Cerebellar nuclear complex (tissue), 1 donor: ENCODE measurements around the gene PIRT.

Experiments
- DNase-seq, 2 experiments: peaks; one replicate each; lab custom pipeline; 2025; lab: John Stamatoyannopoulos, UW

PIRT gene

GRCh38 chr17:10821054-10821453 is 16.8 kb downstream of the PIRT start:
- DNase-seq: no peak

- no peak for DNase-seq
Observed at GRCh38 chr17:10815319-10815718, 22.6 kb downstream of the PIRT start.

- no peak for DNase-seq
Observed at GRCh38 chr17:10814075-10814474, 23.8 kb downstream of the PIRT start.

- DNase-seq: no peak
Observed at GRCh38 chr17:10812674-10813073, 25.2 kb downstream of the PIRT start.

GRCh38 chr17:10809605-10810004 is 28.3 kb downstream of the PIRT start:
- DNase-seq: no peak

GRCh38 chr17:10807704-10808128 is 30.2 kb downstream of the PIRT start:
- DNase-seq: no peak

- no peak for DNase-seq
Observed at GRCh38 chr17:10806545-10807262, 31.2 kb downstream of the PIRT start.

GRCh38 chr17:10805911-10806310 is 32.0 kb downstream of the PIRT start:
- DNase-seq: no peak

GRCh38 chr17:10804546-10804945 is 33.3 kb downstream of the PIRT start:
- no peak for DNase-seq

- DNase-seq: no peak
Observed at GRCh38 chr17:10803830-10804475, 33.9 kb downstream of the PIRT start, which contains the start of gene TMEM238L. TSS of gene TMEM238L (minus strand) at chr17:10804099. CDS start at chr17:10803963, 136 bp downstream.

GRCh38 chr17:10803350-10803749 is 34.5 kb downstream of the PIRT start:
- no peak for DNase-seq

GRCh38 chr17:10802496-10803284 is 35.2 kb downstream of the PIRT start:
- DNase-seq: no peak

GRCh38 chr17:10799407-10799806 is 38.5 kb downstream of the PIRT start:
- DNase-seq: no peak

GRCh38 chr17:10798910-10799309 is 39.0 kb downstream of the PIRT start:
- DNase-seq: no peak

- DNase-seq: no peak
Observed at GRCh38 chr17:10798332-10798749, 39.5 kb downstream of the PIRT start.

- no peak for DNase-seq
Observed at GRCh38 chr17:10797476-10798328, 40.2 kb downstream of the PIRT start.

GRCh38 chr17:10793816-10794215 is 44.1 kb downstream of the PIRT start:
- DNase-seq: no peak

GRCh38 chr17:10793256-10793655 is 44.6 kb downstream of the PIRT start:
- DNase-seq: no peak

GRCh38 chr17:10792151-10792550 is 45.7 kb downstream of the PIRT start:
- no peak for DNase-seq

GRCh38 chr17:10790491-10791401 is 47.1 kb downstream of the PIRT start:
- no peak for DNase-seq
